ENCODE results near the gene MIDN.

MIDN gene

GRCh38 chr19:1283917-1284292 is 35.5 kb downstream of the MIDN start:
- DNase-seq: no peak

- DNase-seq: no peak
Measured at GRCh38 chr19:1284293-1284978, 36.1 kb downstream of the MIDN start.

DNA sequence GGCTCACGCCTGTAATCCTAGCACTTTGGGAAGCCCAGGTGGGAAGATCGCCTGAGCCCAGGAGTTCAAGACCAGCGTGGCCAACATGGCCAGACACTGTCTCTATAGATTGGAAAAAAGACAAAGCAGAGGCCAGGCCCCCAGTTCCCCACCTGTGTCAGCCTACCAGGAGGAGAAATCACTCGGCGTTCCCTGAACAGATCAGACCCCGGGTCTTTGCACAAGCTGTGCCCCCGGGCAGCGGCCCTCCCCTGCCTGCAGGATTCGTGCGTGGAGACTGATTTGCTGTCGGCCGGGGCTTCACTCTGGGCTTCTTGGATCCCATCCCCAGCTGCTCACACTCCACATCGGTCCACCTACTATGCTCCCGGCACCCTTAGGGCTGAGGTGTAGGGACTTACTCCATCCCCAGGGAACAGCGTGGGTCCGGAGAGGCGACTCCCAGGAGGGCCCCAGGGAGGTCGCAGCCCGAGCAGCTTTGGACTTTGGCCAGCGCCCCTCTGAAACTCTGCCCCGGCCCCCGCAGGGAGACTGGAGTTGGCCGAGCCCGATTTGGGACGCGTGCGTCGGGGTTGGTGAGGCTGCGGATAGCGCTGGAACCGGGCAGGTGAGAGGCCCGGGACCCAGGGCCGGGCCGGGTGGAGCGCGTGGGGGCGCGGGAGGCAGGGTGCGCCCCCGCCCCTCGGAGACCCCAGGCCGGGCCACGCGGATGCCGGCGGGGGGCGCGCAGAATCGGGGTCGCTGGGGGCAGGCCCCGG is 36.8 kb downstream of the MIDN start:
- DNase-seq: no peak

DNA sequence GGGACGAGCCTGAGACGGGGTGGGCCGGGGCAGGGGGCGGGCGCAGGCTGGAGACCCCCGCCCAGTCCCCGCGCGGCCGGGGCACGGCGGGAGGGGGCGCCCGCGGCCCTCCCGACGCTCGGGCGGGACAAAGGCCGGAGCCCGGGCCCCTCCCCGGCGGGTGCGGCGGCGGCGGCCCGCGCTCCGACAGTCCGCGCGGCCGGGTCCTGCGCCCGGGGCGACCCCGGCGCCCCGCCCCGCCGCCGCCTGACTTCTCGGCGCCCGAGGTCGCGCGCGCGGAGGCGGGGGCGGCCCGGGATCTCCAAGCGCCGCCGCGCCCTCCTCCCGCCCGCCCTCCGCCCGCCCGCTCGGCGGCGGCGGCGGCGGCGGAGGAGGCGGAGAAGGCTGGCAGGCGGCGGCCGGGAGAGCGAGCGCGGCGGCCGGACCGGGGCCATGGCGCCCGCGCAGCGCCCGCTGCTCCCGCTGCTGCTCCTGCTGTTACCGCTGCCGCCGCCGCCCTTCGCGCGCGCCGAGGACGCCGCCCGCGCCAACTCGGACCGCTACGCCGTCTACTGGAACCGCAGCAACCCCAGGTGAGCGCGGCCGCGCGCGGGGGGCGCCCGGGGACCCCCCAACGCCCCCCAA is 37.5 kb downstream of the MIDN start, which contains the start of gene EFNA2:
TSS of gene EFNA2 (plus strand) at position 137 of the 624 bp plus-strand sequence. CDS start at position 433, 296 bp downstream.
- DNase-seq: no peak

GRCh38 chr19:1286487-1287353 is 38.3 kb downstream of the MIDN start:
- no peak for DNase-seq

GRCh38 chr19:1287354-1288225 is 39.2 kb downstream of the MIDN start:
- no peak for DNase-seq

DNA sequence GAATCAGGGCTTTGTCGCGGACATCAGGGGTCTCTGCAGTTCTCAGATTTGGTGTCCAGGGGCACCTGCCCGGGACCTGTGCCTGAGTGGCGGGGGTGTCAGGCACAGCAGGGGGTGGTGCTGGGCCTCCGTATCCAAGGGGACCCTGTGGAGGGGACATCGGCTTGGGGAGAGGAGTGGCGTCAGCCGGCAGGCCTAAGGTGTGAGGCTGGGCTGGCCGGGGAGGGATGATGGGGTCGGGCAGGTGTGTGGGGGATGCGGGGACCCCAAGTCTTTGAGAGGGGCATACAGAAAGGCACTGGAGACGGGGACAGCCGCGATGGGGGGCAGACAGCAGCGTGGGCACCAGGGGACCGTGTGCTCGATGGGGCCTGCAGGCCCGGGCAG is 39.8 kb downstream of the MIDN start:
- DNase-seq: no peak

DNA sequence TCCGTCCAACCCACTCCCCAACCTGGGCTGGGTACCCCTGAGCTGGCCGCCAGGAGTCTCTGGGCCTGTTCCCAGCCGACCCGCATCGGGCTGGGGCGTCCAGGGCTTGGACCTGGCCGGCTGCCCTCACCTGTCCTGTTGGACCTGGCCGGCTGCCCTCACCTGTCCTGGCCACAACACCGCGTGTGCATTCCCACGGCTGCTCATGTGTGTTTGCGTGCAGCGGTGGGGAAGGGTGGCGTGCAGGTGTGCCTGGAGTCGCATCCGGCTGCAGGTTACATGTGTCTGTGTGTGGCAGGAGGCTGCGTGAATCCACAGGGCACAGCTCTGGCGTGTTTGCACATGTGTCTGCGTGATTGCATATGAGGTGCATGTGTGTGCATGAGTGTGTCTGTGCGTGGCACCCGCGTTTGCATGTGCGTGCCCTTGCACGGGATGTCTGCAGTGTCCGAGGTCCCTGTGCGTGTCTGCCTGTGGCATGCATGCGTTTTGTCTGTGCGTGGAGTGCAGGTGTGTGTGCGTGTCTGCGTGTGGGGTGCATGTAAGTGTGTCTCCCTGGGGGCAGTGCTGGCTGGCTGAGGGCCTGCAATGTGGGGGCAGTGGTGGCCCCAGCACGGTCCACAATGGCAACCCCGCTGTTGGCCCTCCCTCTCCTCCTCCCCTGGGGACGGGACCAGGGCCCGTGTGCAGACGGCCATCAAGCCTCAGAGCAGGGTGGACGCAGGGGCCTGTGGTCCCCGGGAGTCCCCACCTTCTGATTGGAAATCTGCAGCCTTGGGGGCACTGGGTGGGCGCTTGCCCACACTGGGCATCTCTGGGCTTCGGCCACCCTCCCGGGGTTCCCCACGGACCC is 40.7 kb downstream of the MIDN start:
- no peak for DNase-seq

- no peak for DNase-seq
Measured at GRCh38 chr19:1289686-1290025, 41.3 kb downstream of the MIDN start.

DNA sequence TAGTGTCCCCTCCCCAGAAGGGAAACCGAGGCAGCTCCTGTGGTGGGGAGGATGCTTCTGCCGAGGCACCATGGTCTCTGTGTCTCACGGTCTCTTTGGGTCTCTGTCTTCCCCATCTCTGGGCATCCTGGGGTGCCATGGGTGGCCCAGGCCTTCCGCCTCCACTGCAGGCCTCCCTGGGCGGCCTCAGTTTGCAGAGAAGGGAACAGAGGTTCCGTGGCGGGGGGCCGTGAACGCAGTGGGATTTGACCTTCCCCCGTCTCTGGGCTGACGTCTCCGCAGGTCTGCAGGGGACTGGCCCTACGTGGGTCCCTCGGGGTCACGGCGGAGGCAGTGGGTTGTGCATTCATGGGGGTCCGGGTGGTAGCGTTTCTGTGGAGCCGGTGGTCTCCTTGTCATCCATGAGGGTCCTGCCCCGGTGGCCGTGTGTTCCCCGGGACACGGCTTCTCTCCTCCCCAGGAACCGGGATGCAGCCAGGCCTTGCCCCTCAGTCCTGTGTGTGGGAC is 41.9 kb downstream of the MIDN start:
- no peak for DNase-seq

- DNase-seq: no peak
Measured at GRCh38 chr19:1290703-1291651, 42.6 kb downstream of the MIDN start.

GRCh38 chr19:1291761-1292418 is 43.5 kb downstream of the MIDN start:
- no peak for DNase-seq

DNA sequence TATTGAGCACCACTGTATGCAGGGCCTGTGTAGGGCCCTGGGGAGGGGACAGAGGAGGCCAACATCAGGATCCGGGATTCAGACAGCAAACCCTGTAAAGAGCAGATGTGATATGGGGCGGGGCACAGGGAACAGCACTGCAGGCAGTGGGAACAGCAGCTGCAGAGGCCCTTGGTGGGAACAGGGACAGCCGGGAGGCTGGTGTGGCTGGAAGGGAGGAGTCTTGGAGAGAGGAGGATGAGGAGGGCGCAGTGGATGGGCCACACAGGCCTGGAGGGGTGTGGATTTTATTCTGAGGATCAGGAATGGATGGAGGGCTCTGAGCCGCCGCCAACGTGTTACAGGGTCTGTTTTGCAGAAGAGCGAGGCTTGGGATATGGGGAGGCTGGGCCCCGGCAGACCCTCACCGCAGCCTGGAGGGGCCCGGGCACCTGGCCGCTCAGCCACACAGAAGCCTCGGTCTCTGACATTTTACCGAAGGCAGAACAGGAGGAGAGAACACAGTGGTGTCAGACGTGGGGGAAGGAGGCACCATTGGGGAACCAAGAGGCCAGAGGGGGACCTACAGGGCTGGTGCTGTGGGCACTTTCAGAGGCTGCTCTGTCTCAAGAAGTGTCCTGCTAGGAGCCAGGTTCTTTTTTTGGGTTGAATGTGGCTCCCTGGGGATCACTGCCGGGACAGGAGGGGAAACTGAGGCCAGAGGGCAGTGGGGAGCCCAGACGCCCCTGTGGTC is 44.2 kb downstream of the MIDN start:
- DNase-seq: no peak

- DNase-seq: no peak
Measured at GRCh38 chr19:1293782-1294604, 45.6 kb downstream of the MIDN start.

GRCh38 chr19:1294688-1295087 is 46.3 kb downstream of the MIDN start:
- DNase-seq: no peak

DNA sequence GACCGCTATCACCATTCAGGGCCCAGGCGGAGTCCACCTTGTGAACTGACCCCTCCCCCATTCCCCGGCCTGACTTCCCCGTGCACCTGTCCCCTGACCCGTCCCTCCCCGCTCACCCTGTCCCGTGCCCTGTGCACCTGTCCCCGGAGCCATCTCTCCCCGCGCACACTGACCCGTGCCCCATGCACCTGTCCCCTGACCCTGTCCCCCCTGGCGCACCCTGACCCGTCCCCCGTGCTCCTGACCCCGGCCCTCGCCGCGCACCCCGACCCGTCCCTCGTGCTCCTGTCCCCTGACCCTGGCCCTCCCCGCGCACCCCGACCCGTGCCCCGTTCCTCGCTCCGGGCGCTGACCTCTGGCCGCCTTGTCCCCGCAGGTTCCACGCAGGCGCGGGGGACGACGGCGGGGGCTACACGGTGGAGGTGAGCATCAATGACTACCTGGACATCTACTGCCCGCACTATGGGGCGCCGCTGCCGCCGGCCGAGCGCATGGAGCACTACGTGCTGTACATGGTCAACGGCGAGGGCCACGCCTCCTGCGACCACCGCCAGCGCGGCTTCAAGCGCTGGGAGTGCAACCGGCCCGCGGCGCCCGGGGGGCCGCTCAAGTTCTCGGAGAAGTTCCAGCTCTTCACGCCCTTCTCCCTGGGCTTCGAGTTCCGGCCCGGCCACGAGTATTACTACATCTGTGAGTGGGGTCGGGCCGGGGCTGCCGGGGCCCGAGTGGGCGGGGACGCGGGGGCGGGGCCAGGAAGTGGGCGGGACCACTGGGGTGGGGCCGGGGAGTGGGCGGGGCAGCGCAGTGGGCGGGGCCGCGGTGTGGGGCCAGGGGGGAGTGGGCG is 47.0 kb downstream of the MIDN start:
- no peak for DNase-seq

- no peak for DNase-seq
Measured at GRCh38 chr19:1296078-1296477, 47.7 kb downstream of the MIDN start.

All from NCI-H2171 (cell line).